Measurements from ENCODE around the gene FRMD4B. TPM values are rescaled to one million over a fixed set of nuclear protein-coding genes. Genes with fewer than 3 reads are reported as not detected.

Gene FRMD4B
- total RNA-seq, 4 donors from 2014 or later, result 37.5 to 66.2 (median 62.5) TPM

- Histone ChIP-seq H3K4me3 (no peak overlapping the region), H3K27me3 (no peaks in the 10 kb centered on the region), H3K9me3 (peaks cover 0 to 4% (median 0%) of the 10 kb centered on the region in 3 donors), H3K4me1 (peaks cover 3 to 60% (median 15%) of the 10 kb centered on the region in 3 donors), H3K27ac (no peak overlapping the region), H3K36me3 (no peaks in the 10 kb centered on the region)
- intact Hi-C loops (cut with DNase I), result loop anchor here (10.0 kb wide), 1 partner anchor 101 kb away; no protein-coding TSS in a partner anchor
- no peak for TF ChIP-seq POLR2A (IDR thresholded peaks at IDR 0.05)
- TF ChIP-seq, protein P1, sequence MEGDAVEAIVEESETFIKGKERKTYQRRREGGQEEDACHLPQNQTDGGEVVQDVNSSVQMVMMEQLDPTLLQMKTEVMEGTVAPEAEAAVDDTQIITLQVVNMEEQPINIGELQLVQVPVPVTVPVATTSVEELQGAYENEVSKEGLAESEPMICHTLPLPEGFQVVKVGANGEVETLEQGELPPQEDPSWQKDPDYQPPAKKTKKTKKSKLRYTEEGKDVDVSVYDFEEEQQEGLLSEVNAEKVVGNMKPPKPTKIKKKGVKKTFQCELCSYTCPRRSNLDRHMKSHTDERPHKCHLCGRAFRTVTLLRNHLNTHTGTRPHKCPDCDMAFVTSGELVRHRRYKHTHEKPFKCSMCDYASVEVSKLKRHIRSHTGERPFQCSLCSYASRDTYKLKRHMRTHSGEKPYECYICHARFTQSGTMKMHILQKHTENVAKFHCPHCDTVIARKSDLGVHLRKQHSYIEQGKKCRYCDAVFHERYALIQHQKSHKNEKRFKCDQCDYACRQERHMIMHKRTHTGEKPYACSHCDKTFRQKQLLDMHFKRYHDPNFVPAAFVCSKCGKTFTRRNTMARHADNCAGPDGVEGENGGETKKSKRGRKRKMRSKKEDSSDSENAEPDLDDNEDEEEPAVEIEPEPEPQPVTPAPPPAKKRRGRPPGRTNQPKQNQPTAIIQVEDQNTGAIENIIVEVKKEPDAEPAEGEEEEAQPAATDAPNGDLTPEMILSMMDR (IDR thresholded peaks at IDR 0.05), result no peak
- 11 to 19% methylated on average over 2 of the region's 2 CpGs for WGBS, 2 donors
- no peak for DNase-seq
Observed at GRCh38 chr3:69406163-69406562, 20.3 kb upstream of the FRMD4B start.

- TF ChIP-seq, protein P1 (IDR thresholded peaks at IDR 0.05), result no peak
- no peak for TF ChIP-seq POLR2A (IDR thresholded peaks at IDR 0.05)
- intact Hi-C loops (cut with DNase I), result loop anchor here (10.0 kb wide), 1 partner anchor 100 kb away; no protein-coding TSS in a partner anchor
- Histone ChIP-seq H3K9me3 (peaks cover 0 to 4% (median 0%) of the 10 kb centered on the region in 3 donors), H3K4me3 (no peak overlapping the region), H3K36me3 (no peaks in the 10 kb centered on the region), H3K4me1 (peaks cover 3 to 57% (median 15%) of the 10 kb centered on the region in 3 donors), H3K27ac (no peak overlapping the region), H3K27me3 (no peaks in the 10 kb centered on the region)
- no peak for DNase-seq
- 67 to 97% methylated on average over 3 of the region's 3 CpGs for WGBS, 2 donors
Observed at GRCh38 chr3:69405067-69405466, 19.2 kb upstream of the FRMD4B start.

- intact Hi-C loops (cut with DNase I), result loop anchor here (10.0 kb wide), 1 partner anchor 99 kb away; no protein-coding TSS in a partner anchor
- Histone ChIP-seq H3K27ac (peak overlapping the region; percentile 3 to 77 (median 58)), H3K4me1 (peaks cover 0 to 40% (median 15%) of the 10 kb centered on the region in 3 donors), H3K27me3 (no peaks in the 10 kb centered on the region), H3K36me3 (no peaks in the 10 kb centered on the region), H3K4me3 (no peak overlapping the region), H3K9me3 (peaks cover 0 to 4% (median 0%) of the 10 kb centered on the region in 3 donors)
- no peak for TF ChIP-seq POLR2A (IDR thresholded peaks at IDR 0.05)
- TF ChIP-seq, protein P1 (IDR thresholded peaks at IDR 0.05), result no peak
- no peak for DNase-seq
- 35 to 63% methylated on average over 4 of the region's 4 CpGs for WGBS, 2 donors
Observed at GRCh38 chr3:69403454-69403853, 17.6 kb upstream of the FRMD4B start.

- WGBS, 2 donors, result 84 to 90% methylated on average over 2 of the region's 2 CpGs
- no peak overlapping the region for H3K4me3 ChIP-seq
- H3K9me3 ChIP-seq, result peaks cover 0 to 4% (median 0%) of the 10 kb centered on the region in 3 donors
- no peak for TF ChIP-seq POLR2A (IDR thresholded peaks at IDR 0.05)
- TF ChIP-seq, protein P1 (IDR thresholded peaks at IDR 0.05), result no peak
- intact Hi-C loops (cut with DNase I), result loop anchor here (10.0 kb wide), 1 partner anchor 96 kb away; no protein-coding TSS in a partner anchor
- H3K36me3 ChIP-seq, result no peaks in the 10 kb centered on the region
- no peak for DNase-seq
- H3K4me1 ChIP-seq, result peaks cover 0 to 27% (median 10%) of the 10 kb centered on the region in 3 donors
- H3K27ac ChIP-seq, result no peak overlapping the region
- no peaks in the 10 kb centered on the region for H3K27me3 ChIP-seq
Observed at GRCh38 chr3:69400683-69401082, 14.8 kb upstream of the FRMD4B start.

- Histone ChIP-seq H3K27ac (no peak overlapping the region), H3K4me3 (no peak overlapping the region), H3K9me3 (no peaks in the 10 kb centered on the region), H3K36me3 (no peaks in the 10 kb centered on the region), H3K4me1 (peaks cover 0 to 7% (median 0%) of the 10 kb centered on the region in 3 donors), H3K27me3 (peaks cover 0 to 10% (median 0%) of the 10 kb centered on the region in 4 donors)
- 58 to 77% methylated on average over 2 to 3 of the region's 3 CpGs for WGBS, 2 donors
- intact Hi-C loops (cut with DNase I), result no loop called here
- TF ChIP-seq POLR2A (IDR thresholded peaks at IDR 0.05), result no peak
- TF ChIP-seq, protein P1 (IDR thresholded peaks at IDR 0.05), result no peak
- no peak for DNase-seq
Observed at GRCh38 chr3:69392850-69393249, 7.0 kb upstream of the FRMD4B start.
